GM12878 (cell line): Measurements from ENCODE around the gene ACSM6. TPM values are rescaled to one million over a fixed set of nuclear protein-coding genes. Genes with fewer than 3 reads are reported as not detected.

Experiments used
- ATF7 ChIP-seq: fragments of 450-650 bp; IDR thresholded peaks from 2 replicates; pipeline ENCODE4 v1.6.1; 2016; ENCODE audit warnings: low read depth, mild to moderate bottlenecking
- CEBPB ChIP-seq, 2 experiments: fragments of 150-350 bp in 1 of 2; IDR thresholded peaks; 2 replicates each; pipeline ENCODE4 v1.6.1; 2012 to 2014; ENCODE audit warnings: low read depth in 2 of 2, low read length in 2 of 2, borderline replicate concordance in 1 of 2, inconsistent platforms in 1 of 2
- NR2F1 ChIP-seq: fragments of 450-650 bp; conservative IDR thresholded peaks from 2 replicates; pipeline ENCODE4 v1.6.1; 2017; ENCODE audit warnings: mild to moderate bottlenecking
- PAX5 ChIP-seq: IDR thresholded peaks from 2 replicates; pipeline ENCODE4 v1.6.1; 2011; ENCODE audit warnings: low read depth, low read length, borderline replicate concordance
- POLR2A ChIP-seq: IDR thresholded peaks from 2 replicates; pipeline ENCODE4 v1.6.1; 2011; ENCODE audit warnings: low read depth, mild to moderate bottlenecking, low read length
- RB1 ChIP-seq: fragments of 450-650 bp; formaldehyde crosslinking; IDR thresholded peaks from 2 replicates; pipeline ENCODE4 v1.6.1; 2017; ENCODE audit warnings: mild to moderate bottlenecking, borderline replicate concordance
- RBBP5 ChIP-seq: fragments of 200-600 bp; sonication (generic); conservative IDR thresholded peaks from 2 replicates; pipeline ENCODE4 v1.6.1; 2016
- SMC3 ChIP-seq: IDR thresholded peaks from 2 replicates; pipeline ENCODE4 v1.6.1; 2011; ENCODE audit warnings: low read length, improper control_type of control experiment, borderline replicate concordance
- YBX1 ChIP-seq: fragments of 450-650 bp; IDR thresholded peaks from 2 replicates; pipeline ENCODE4 v1.6.1; 2016; ENCODE audit warnings: antibody characterized with exemption
- ZBED1 ChIP-seq: IDR thresholded peaks from 2 replicates; pipeline ENCODE4 v1.6.1; 2016; ENCODE audit warnings: borderline replicate concordance
- polyA plus RNA-seq, 11 experiments: library from polyadenylated mRNA; depleted of rRNA in 4 of 11; unstranded in 6 of 11; stranded (reverse) in 5 of 11; fragments of >200 nt; fragmentation: Nextera tagmentation in 4 of 11; fragmentation: Illumina TruSeq in 1 of 11; extraction: Ambion mirVana in 4 of 11; extraction: Trizol in 1 of 11; gene quantifications; 1 replicate in 1 of 11; 2 replicates in 10 of 11; pipeline versions ENCODE4 v1.2.1 to v1.2.3, GENCODE V29; 2011 to 2016; ENCODE audit warnings: inconsistent platforms in 2 of 11, missing spikeins in 2 of 11, low read depth in 1 of 11
- total RNA-seq, 4 experiments: library from RNA; depleted of rRNA in 3 of 4; stranded (reverse); fragments of >200 nt in 3 of 4; fragmentation: Illumina TruSeq in 1 of 4; extraction: Trizol in 1 of 4; gene quantifications; 2 replicates each; pipeline versions ENCODE4 v1.2.1 to v1.2.3, GENCODE V29; 2013 to 2021
- TF ChIP-seq, protein P1 (sequence below): IDR thresholded peaks from 2 replicates; pipeline ENCODE4 v1.6.1; 2012; ENCODE audit warnings: low read length, inconsistent platforms
- TF ChIP-seq, protein P2 (sequence below): fragments of 450-650 bp; IDR thresholded peaks from 2 replicates; pipeline ENCODE4 v1.6.1; 2017; ENCODE audit warnings: mild to moderate bottlenecking, low read depth, inconsistent platforms; ENCODE audit not compliant: poor library complexity, severe bottlenecking
- TF ChIP-seq, protein P3 (sequence below): IDR thresholded peaks from 2 replicates; pipeline ENCODE4 v1.6.1; 2011; ENCODE audit warnings: borderline replicate concordance, low read depth, mild to moderate bottlenecking, moderate library complexity, low read length; ENCODE audit not compliant: insufficient read depth, poor library complexity, severe bottlenecking

Gene ACSM6
- total and polyA plus RNA-seq, 10 of the 15 experiments (the other 5 are each of a cell fraction or from before 2014, with no cell fraction given), result 0.06 to 0.21 (median 0.20) TPM; not detected in 7

DNA sequence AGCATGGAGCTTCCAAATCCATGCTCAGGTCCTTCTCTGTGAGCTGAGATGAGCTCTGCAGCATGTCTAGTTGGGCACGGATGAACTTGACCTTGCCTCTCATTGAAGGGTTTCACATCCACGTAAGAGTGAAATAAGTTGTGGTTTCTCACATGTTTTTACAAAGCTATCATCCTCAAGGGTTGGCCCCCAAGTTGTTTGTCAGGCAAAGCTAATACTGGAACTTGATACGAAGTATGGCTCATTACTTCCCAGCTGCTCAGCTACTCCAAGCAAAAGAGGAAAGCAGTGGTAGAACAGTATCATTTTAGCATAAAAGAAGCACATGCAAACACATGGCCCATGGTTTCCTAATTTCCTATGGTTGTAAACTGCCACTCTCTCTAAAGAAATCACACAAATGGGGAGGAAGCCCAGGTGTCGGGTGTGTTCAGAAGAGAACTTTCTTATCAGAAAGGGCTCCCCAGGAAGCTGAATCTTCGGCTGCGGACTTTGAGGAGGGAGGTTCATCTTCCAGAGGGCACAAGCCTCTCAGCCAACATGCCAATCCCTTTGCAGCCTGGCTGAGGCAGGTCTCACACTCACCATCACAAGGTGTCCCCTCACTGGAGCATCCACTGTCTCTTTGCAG lies 51.5 kb downstream of the ACSM6 start (continued):
- peak; percentile 76; the same call in 1 of the 2 replicates for TF ChIP-seq ZBED1
- peak; percentile 53 for TF ChIP-seq ATF7
- peak in 1 of 2 experiments; percentile 41; a peak in 1 of 4 replicates for TF ChIP-seq CEBPB (IDR thresholded peaks at IDR 0.05; ENCODE audit: borderline replicate concordance in 1 of 2, low read depth in 2 of 2, low read length in 2 of 2)
- no peak for TF ChIP-seq RBBP5
- TF ChIP-seq, protein P1, sequence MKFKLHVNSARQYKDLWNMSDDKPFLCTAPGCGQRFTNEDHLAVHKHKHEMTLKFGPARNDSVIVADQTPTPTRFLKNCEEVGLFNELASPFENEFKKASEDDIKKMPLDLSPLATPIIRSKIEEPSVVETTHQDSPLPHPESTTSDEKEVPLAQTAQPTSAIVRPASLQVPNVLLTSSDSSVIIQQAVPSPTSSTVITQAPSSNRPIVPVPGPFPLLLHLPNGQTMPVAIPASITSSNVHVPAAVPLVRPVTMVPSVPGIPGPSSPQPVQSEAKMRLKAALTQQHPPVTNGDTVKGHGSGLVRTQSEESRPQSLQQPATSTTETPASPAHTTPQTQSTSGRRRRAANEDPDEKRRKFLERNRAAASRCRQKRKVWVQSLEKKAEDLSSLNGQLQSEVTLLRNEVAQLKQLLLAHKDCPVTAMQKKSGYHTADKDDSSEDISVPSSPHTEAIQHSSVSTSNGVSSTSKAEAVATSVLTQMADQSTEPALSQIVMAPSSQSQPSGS, result peak; percentile 76
- TF ChIP-seq PAX5, result 0 out of 2 replicates have a peak, but pooled peaks have one; percentile 32
- TF ChIP-seq POLR2A, result no peak
- no peak for TF ChIP-seq YBX1
- no peak for TF ChIP-seq RB1
- TF ChIP-seq NR2F1, result peak; percentile 92
- TF ChIP-seq SMC3, result peak; percentile 28; the same call in 1 of the 2 replicates
- TF ChIP-seq, protein P2, sequence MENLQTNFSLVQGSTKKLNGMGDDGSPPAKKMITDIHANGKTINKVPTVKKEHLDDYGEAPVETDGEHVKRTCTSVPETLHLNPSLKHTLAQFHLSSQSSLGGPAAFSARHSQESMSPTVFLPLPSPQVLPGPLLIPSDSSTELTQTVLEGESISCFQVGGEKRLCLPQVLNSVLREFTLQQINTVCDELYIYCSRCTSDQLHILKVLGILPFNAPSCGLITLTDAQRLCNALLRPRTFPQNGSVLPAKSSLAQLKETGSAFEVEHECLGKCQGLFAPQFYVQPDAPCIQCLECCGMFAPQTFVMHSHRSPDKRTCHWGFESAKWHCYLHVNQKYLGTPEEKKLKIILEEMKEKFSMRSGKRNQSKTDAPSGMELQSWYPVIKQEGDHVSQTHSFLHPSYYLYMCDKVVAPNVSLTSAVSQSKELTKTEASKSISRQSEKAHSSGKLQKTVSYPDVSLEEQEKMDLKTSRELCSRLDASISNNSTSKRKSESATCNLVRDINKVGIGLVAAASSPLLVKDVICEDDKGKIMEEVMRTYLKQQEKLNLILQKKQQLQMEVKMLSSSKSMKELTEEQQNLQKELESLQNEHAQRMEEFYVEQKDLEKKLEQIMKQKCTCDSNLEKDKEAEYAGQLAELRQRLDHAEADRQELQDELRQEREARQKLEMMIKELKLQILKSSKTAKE, result no peak
- TF ChIP-seq, protein P3, sequence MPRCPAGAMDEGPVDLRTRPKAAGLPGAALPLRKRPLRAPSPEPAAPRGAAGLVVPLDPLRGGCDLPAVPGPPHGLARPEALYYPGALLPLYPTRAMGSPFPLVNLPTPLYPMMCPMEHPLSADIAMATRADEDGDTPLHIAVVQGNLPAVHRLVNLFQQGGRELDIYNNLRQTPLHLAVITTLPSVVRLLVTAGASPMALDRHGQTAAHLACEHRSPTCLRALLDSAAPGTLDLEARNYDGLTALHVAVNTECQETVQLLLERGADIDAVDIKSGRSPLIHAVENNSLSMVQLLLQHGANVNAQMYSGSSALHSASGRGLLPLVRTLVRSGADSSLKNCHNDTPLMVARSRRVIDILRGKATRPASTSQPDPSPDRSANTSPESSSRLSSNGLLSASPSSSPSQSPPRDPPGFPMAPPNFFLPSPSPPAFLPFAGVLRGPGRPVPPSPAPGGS, result no peak
